ENCODE results near the gene PTPRG. TPM values are rescaled to one million over a fixed set of nuclear protein-coding genes. Genes with fewer than 3 reads are reported as not detected.
A peak's percentile ranks its signal among the peaks of the same experiment; 100 is the strongest.

Gene PTPRG
- polyA plus RNA-seq, 1 donor (not counting 4 experiments of a cell fraction or from before 2014, with no cell fraction given), result 12.1 TPM

- no peaks in the 10 kb centered on the region for H3K36me3 ChIP-seq (ENCODE audit: control insufficient read depth in 2 of 2, extremely low read depth in 1 of 2, insufficient read depth in 2 of 2, low read length in 2 of 2)
- dilution Hi-C loops (cut with MboI; ENCODE audit: extremely low pct_ligation_motif_present, low sequenced_read_pairs), result no loop called here
- no peaks in the 10 kb centered on the region for H3K9me1 ChIP-seq (ENCODE audit: control insufficient read depth, extremely low read depth, insufficient read depth, low read length)
- FAIRE-seq, result no peak
- H3K9me3 ChIP-seq (ENCODE audit: control insufficient read depth, low read depth, low read length), result no peaks in the 10 kb centered on the region
- H3K9ac ChIP-seq (ENCODE audit: control insufficient read depth, extremely low read depth, insufficient read depth, low read length), result no peak overlapping the region
- H3K79me2 ChIP-seq (ENCODE audit: control insufficient read depth, insufficient read depth, low read length), result no peaks in the 10 kb centered on the region
- no peaks in the 10 kb centered on the region for H3K27me3 ChIP-seq (ENCODE audit: control insufficient read depth, extremely low read depth, insufficient read depth, low read length)
- no peaks in the 10 kb centered on the region for H4K20me1 ChIP-seq (ENCODE audit: control insufficient read depth, extremely low read depth, insufficient read depth, low read length)
- no peak overlapping the region for H2AFZ ChIP-seq (ENCODE audit: control insufficient read depth, low read length)
- no peak for DNase-seq (ENCODE audit: low read depth, low spot score)
- TF ChIP-seq, protein P1, sequence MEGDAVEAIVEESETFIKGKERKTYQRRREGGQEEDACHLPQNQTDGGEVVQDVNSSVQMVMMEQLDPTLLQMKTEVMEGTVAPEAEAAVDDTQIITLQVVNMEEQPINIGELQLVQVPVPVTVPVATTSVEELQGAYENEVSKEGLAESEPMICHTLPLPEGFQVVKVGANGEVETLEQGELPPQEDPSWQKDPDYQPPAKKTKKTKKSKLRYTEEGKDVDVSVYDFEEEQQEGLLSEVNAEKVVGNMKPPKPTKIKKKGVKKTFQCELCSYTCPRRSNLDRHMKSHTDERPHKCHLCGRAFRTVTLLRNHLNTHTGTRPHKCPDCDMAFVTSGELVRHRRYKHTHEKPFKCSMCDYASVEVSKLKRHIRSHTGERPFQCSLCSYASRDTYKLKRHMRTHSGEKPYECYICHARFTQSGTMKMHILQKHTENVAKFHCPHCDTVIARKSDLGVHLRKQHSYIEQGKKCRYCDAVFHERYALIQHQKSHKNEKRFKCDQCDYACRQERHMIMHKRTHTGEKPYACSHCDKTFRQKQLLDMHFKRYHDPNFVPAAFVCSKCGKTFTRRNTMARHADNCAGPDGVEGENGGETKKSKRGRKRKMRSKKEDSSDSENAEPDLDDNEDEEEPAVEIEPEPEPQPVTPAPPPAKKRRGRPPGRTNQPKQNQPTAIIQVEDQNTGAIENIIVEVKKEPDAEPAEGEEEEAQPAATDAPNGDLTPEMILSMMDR (optimal IDR thresholded peaks at IDR 0.05 in 1 of 3, IDR thresholded peaks at IDR 0.05 in 1 of 3, conservative IDR thresholded peaks at IDR 0.05 in 1 of 3; ENCODE audit: extremely low read depth in 1 of 3, insufficient read depth in 2 of 3, low read length in 3 of 3), result no peak
- TF ChIP-seq EZH2 (IDR thresholded peaks at IDR 0.05; ENCODE audit: low read length), result no peak
- no peak overlapping the region for H3K27ac ChIP-seq (ENCODE audit: control insufficient read depth, insufficient read depth, low read length)
- H3K4me1 ChIP-seq (ENCODE audit: control insufficient read depth, extremely low read depth, insufficient read depth, low read length), result peaks cover 46% of the 10 kb centered on the region
- H3K4me2 ChIP-seq (ENCODE audit: control insufficient read depth, extremely low read depth, insufficient read depth, low read depth, low read length), result no peak overlapping the region
- H3K4me3 ChIP-seq (ENCODE audit: control insufficient read depth in 2 of 3, extremely low read depth in 1 of 3, insufficient read depth in 2 of 3, low read depth in 1 of 3, low read length in 3 of 3), result no peak overlapping the region
These were observed 419.7 kb downstream of the PTPRG start for GRCh38 chr3:61981060-61981459.

- dilution Hi-C loops (cut with MboI; ENCODE audit: extremely low pct_ligation_motif_present, low sequenced_read_pairs), result no loop called here
- peak; percentile 26 for FAIRE-seq
- peaks cover 52% of the 10 kb centered on the region for H3K4me1 ChIP-seq (ENCODE audit: control insufficient read depth, extremely low read depth, insufficient read depth, low read length)
These were observed 422.1 kb downstream of the PTPRG start for GRCh38 chr3:61983479-61983878.

More at GRCh38 chr3:61983479-61983878, 422.1 kb downstream of the PTPRG start:
- H3K9me1 ChIP-seq (ENCODE audit: control insufficient read depth, extremely low read depth, insufficient read depth, low read length), result no peaks in the 10 kb centered on the region
- no peak for TF ChIP-seq EZH2 (IDR thresholded peaks at IDR 0.05; ENCODE audit: low read length)
- TF ChIP-seq, protein P1 (optimal IDR thresholded peaks at IDR 0.05 in 1 of 3, IDR thresholded peaks at IDR 0.05 in 1 of 3, conservative IDR thresholded peaks at IDR 0.05 in 1 of 3; ENCODE audit: extremely low read depth in 1 of 3, insufficient read depth in 2 of 3, low read length in 3 of 3), result no peak
- no peak overlapping the region for H3K9ac ChIP-seq (ENCODE audit: control insufficient read depth, extremely low read depth, insufficient read depth, low read length)
- H4K20me1 ChIP-seq (ENCODE audit: control insufficient read depth, extremely low read depth, insufficient read depth, low read length), result no peaks in the 10 kb centered on the region
- no peaks in the 10 kb centered on the region for H3K79me2 ChIP-seq (ENCODE audit: control insufficient read depth, insufficient read depth, low read length)
- no peaks in the 10 kb centered on the region for H3K36me3 ChIP-seq (ENCODE audit: control insufficient read depth in 2 of 2, extremely low read depth in 1 of 2, insufficient read depth in 2 of 2, low read length in 2 of 2)
- no peaks in the 10 kb centered on the region for H3K27me3 ChIP-seq (ENCODE audit: control insufficient read depth, extremely low read depth, insufficient read depth, low read length)
- H3K9me3 ChIP-seq (ENCODE audit: control insufficient read depth, low read depth, low read length), result no peaks in the 10 kb centered on the region
- H3K4me2 ChIP-seq (ENCODE audit: control insufficient read depth, extremely low read depth, insufficient read depth, low read depth, low read length), result peak overlapping the region; percentile 7
- no peak overlapping the region for H2AFZ ChIP-seq (ENCODE audit: control insufficient read depth, low read length)
- no peak overlapping the region for H3K27ac ChIP-seq (ENCODE audit: control insufficient read depth, insufficient read depth, low read length)
- DNase-seq (ENCODE audit: low read depth, low spot score), result no peak
- H3K4me3 ChIP-seq (ENCODE audit: control insufficient read depth in 2 of 3, extremely low read depth in 1 of 3, insufficient read depth in 2 of 3, low read depth in 1 of 3, low read length in 3 of 3), result no peak overlapping the region

Data from keratinocyte (primary cell).